HepG2 (cell line): ENCODE measurements around the gene TTC39C. TPM values are rescaled to one million over a fixed set of nuclear protein-coding genes. Genes with fewer than 3 reads are reported as not detected.

ENCODE experiments used
- ATF1 ChIP-seq: IDR thresholded peaks from 2 replicates; pipeline ENCODE4 v1.6.1; 2016; ENCODE audit warnings: mild to moderate bottlenecking, control low read depth
- ONECUT2 ChIP-seq: sonication (generic); formaldehyde crosslinking; IDR thresholded peaks from 2 replicates; pipeline ENCODE4 v1.4.0; 2020; ENCODE audit warnings: missing genetic modification reagents
- PHF8 ChIP-seq: sonication (generic); formaldehyde crosslinking; IDR thresholded peaks from 2 replicates; pipeline ENCODE4 v1.5.0; 2020; ENCODE audit warnings: missing genetic modification reagents
- SMARCC2 ChIP-seq: fragments of 450-650 bp; IDR thresholded peaks from 2 replicates; pipeline ENCODE4 v1.6.1; 2017; ENCODE audit warnings: antibody characterized with exemption, mild to moderate bottlenecking
- ZNF616 ChIP-seq: sonication (generic); formaldehyde crosslinking; IDR thresholded peaks from 2 replicates; pipeline ENCODE4 v1.5.0; 2020; ENCODE audit warnings: low read depth, mild to moderate bottlenecking, missing genetic modification reagents
- polyA plus RNA-seq, 8 experiments: library from polyadenylated mRNA; depleted of rRNA in 3 of 8; stranded (reverse) in 7 of 8; unstranded in 1 of 8; fragments of >200 nt; fragmentation: Illumina TruSeq in 4 of 8; extraction: Trizol in 4 of 8; gene quantifications; 2 replicates each; pipeline versions ENCODE4 v1.2.1 to v1.2.3, GENCODE V29; 2011 to 2016; ENCODE audit warnings: low read depth in 4 of 8, missing spikeins in 1 of 8, mixed read lengths in 1 of 8; ENCODE audit not compliant: insufficient read depth in 1 of 8
- small RNA-seq, 3 experiments: library from RNA; depleted of rRNA; stranded (forward); fragments of <200 nt; gene quantifications; one replicate each; pipeline ENCODE3, GENCODE V24; 2012; ENCODE audit warnings: low read depth in 2 of 3, low replicate concordance in 1 of 3; ENCODE audit not compliant: insufficient read length in 3 of 3, insufficient read depth in 2 of 3
- total RNA-seq, 5 experiments: library from RNA; depleted of rRNA; stranded (reverse); fragments of >200 nt; fragmentation: Illumina TruSeq; extraction: Trizol; gene quantifications; 2 replicates each; pipeline ENCODE4 v1.2.3, GENCODE V29; 2016; ENCODE audit warnings: low read depth in 1 of 5
- TF ChIP-seq, protein P1 (sequence below): sonication (generic); formaldehyde crosslinking; IDR thresholded peaks from 2 replicates; pipeline ENCODE4 v1.5.1; 2020; ENCODE audit warnings: missing genetic modification reagents, mild to moderate bottlenecking, borderline replicate concordance
- TF ChIP-seq, protein P2 (sequence below): sonication (generic); formaldehyde crosslinking; IDR thresholded peaks from 2 replicates; pipeline ENCODE4 v1.4.0; 2020; ENCODE audit warnings: missing genetic modification reagents, borderline replicate concordance

The TTC39C gene
- total and polyA plus RNA-seq, 2 of the 13 experiments (the other 11 are each of a cell fraction or from before 2014, with no cell fraction given): 19.1 to 25.9 TPM

DNA sequence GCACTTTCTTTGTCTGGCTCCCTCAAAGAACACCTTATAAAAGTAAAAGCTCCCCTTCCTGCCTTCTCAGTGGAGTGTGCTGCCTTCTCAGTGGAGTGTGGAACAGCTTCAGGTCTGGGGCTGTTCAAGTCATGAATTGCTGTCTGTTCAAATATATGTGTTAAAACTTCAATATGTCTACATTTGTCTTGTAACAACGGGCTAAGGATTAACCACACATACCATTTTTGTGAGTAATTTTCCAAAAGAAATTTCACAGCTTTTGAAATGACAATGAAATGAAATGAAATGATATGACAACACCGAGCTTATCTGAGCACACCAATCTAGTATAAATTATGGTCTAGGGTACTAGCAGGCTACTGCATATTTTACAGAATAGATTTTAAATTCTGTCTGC lies 167.3 kb downstream of the TTC39C start (continued):
- no peak for TF ChIP-seq SMARCC2
- TF ChIP-seq, protein P1, sequence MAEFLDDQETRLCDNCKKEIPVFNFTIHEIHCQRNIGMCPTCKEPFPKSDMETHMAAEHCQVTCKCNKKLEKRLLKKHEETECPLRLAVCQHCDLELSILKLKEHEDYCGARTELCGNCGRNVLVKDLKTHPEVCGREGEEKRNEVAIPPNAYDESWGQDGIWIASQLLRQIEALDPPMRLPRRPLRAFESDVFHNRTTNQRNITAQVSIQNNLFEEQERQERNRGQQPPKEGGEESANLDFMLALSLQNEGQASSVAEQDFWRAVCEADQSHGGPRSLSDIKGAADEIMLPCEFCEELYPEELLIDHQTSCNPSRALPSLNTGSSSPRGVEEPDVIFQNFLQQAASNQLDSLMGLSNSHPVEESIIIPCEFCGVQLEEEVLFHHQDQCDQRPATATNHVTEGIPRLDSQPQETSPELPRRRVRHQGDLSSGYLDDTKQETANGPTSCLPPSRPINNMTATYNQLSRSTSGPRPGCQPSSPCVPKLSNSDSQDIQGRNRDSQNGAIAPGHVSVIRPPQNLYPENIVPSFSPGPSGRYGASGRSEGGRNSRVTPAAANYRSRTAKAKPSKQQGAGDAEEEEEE: no peak
- TF ChIP-seq ONECUT2 (CRISPR knock-in tag): no peak
- TF ChIP-seq, protein P2, sequence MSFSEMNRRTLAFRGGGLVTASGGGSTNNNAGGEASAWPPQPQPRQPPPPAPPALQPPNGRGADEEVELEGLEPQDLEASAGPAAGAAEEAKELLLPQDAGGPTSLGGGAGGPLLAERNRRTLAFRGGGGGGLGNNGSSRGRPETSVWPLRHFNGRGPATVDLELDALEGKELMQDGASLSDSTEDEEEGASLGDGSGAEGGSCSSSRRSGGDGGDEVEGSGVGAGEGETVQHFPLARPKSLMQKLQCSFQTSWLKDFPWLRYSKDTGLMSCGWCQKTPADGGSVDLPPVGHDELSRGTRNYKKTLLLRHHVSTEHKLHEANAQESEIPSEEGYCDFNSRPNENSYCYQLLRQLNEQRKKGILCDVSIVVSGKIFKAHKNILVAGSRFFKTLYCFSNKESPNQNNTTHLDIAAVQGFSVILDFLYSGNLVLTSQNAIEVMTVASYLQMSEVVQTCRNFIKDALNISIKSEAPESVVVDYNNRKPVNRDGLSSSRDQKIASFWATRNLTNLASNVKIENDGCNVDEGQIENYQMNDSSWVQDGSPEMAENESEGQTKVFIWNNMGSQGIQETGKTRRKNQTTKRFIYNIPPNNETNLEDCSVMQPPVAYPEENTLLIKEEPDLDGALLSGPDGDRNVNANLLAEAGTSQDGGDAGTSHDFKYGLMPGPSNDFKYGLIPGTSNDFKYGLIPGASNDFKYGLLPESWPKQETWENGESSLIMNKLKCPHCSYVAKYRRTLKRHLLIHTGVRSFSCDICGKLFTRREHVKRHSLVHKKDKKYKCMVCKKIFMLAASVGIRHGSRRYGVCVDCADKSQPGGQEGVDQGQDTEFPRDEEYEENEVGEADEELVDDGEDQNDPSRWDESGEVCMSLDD (CRISPR knock-in tag): no peak
- no peak for TF ChIP-seq ATF1 (CRISPR knock-in tag)
- no peak for TF ChIP-seq ZNF616 (CRISPR knock-in tag)
- no peak for TF ChIP-seq PHF8 (CRISPR knock-in tag)

Small RNA genes lying within 50 kb of the gene (small RNA-seq; reads per million reads assigned to genes)
- gene RF00017: 0 reads per million in 3 experiments
- 0 reads per million in 3 experiments for gene RNA5SP452
- 0 reads per million in 3 experiments for gene RNU5A-6P

Other genes with a start within 250 kb of the TTC39C start
- gene CABYR, start 124.3 kb downstream of the TTC39C start, total RNA-seq (2016; rRNA removed; fragmentation: Illumina TruSeq; extraction: Trizol): 0.38 and 0.71 TPM in 2 replicates
- gene CABYR, start 124.3 kb downstream of the TTC39C start, polyA plus RNA-seq (2011; rRNA removed): 0.78 and 0.88 TPM in 2 replicates